IMR-90 (cell line): ENCODE results near the gene SOCS6. TPM values are rescaled to one million over a fixed set of nuclear protein-coding genes. Genes with fewer than 3 reads are reported as not detected.

Source experiments
- ATAC-seq: fragments of 200-7000 bp; cut with Tn5 transposase; 2 replicates; pipeline ENCODE4 v1.9.1; 2020; ENCODE audit warnings: low read depth, mild to moderate bottlenecking, moderate library complexity
- BruUV-seq: library from RNA; stranded (reverse); fragments of 400-500 nt; replicated peaks from 2 replicates; lab custom pipeline; 2021; lab: Mats Ljungman, UMichigan
- CTCF ChIA-PET: fragments of 300-600 bp; formaldehyde crosslinking; extraction: SDS; loops from one replicate; lab custom pipeline; 2021; ENCODE audit warnings: antibody characterized with exemption; lab: Yijun Ruan, JAX
- POLR2A ChIA-PET: fragments of 300-600 bp; sonication (Branson Sonifier 250); formaldehyde crosslinking; loops from one replicate; lab custom pipeline; 2022; ENCODE audit warnings: antibody characterized with exemption; ENCODE audit not compliant: unreplicated experiment; lab: Charles Lee
- DNase-seq: peaks from one replicate; pipeline ENCODE4 v3.0.0; 2013
- H2AFZ ChIP-seq: replicated peaks from 2 replicates; pipeline ENCODE3; 2013; ENCODE audit warnings: low read length, mild to moderate bottlenecking; ENCODE audit not compliant: poor library complexity
- H2AK5ac ChIP-seq: 2 replicates; pipeline ENCODE4 v1.6.1; 2013; ENCODE audit warnings: low read depth, low read length, inconsistent platforms
- H2AK9ac ChIP-seq: replicated peaks from 2 replicates; pipeline ENCODE3; 2013; ENCODE audit warnings: mild to moderate bottlenecking, low read depth, low read length, moderate library complexity; ENCODE audit not compliant: poor library complexity
- H2BK120ac ChIP-seq: 2 replicates; pipeline ENCODE4 v1.6.1; 2013; ENCODE audit warnings: low read depth, low read length, inconsistent platforms
- H2BK15ac ChIP-seq: 3 replicates; pipeline ENCODE4 v1.6.1; 2013; ENCODE audit warnings: low read depth, low read length, inconsistent platforms
- H2BK20ac ChIP-seq: 2 replicates; pipeline ENCODE4 v1.6.1; 2013; ENCODE audit warnings: low read depth, mild to moderate bottlenecking, inconsistent platforms, low read length, moderate library complexity
- H2BK5ac ChIP-seq: 2 replicates; pipeline ENCODE4 v1.6.1; 2013; ENCODE audit warnings: mild to moderate bottlenecking, low read depth, low read length, inconsistent platforms; ENCODE audit not compliant: poor library complexity, severe bottlenecking
- H3K14ac ChIP-seq: replicated peaks from 2 replicates; pipeline ENCODE4 v1.6.1; 2013; ENCODE audit warnings: low read depth, low read length, inconsistent platforms
- H3K18ac ChIP-seq: 2 replicates; pipeline ENCODE4 v1.6.1; 2013; ENCODE audit warnings: low read depth, low read length, control low read depth
- H3K23ac ChIP-seq: 2 replicates; pipeline ENCODE4 v1.6.1; 2013; ENCODE audit warnings: low read depth, low read length, inconsistent platforms
- H3K27ac ChIP-seq: 2 replicates; pipeline ENCODE4 v1.5.1; 2013; ENCODE audit warnings: mild to moderate bottlenecking, control low read depth, low read length; ENCODE audit not compliant: insufficient read depth
- H3K27me3 ChIP-seq: 2 replicates; pipeline ENCODE4 v1.6.1; 2013; ENCODE audit warnings: low read length; ENCODE audit not compliant: control insufficient read depth, insufficient read depth
- H3K36me3 ChIP-seq: 2 replicates; pipeline ENCODE4 v1.6.1; 2013; ENCODE audit warnings: low read length, mixed read lengths; ENCODE audit not compliant: control insufficient read depth, insufficient read depth
- H3K4ac ChIP-seq: 2 replicates; pipeline ENCODE4 v1.6.1; 2013; ENCODE audit warnings: low read depth, low read length, inconsistent platforms
- H3K4me1 ChIP-seq: 2 replicates; pipeline ENCODE4 v1.6.1; 2013; ENCODE audit warnings: low read length, mixed read lengths; ENCODE audit not compliant: control insufficient read depth, insufficient read depth
- H3K4me2 ChIP-seq: 2 replicates; pipeline ENCODE4 v1.6.1; 2013; ENCODE audit warnings: low read depth, mild to moderate bottlenecking, control low read depth, low read length, moderate library complexity
- H3K4me3 ChIP-seq: 2 replicates; pipeline ENCODE4 v1.5.1; 2013; ENCODE audit warnings: low read depth, mild to moderate bottlenecking, control low read depth, low read length, moderate library complexity; ENCODE audit not compliant: insufficient read depth
- H3K56ac ChIP-seq: 2 replicates; pipeline ENCODE4 v1.6.1; 2013; ENCODE audit warnings: low read length, inconsistent platforms; ENCODE audit not compliant: insufficient read depth; ENCODE audit errors: extremely low read depth
- H3K79me1 ChIP-seq, 2 experiments: 2 replicates each; pipeline ENCODE4 v1.6.1; 2013; ENCODE audit warnings: low read length in 2 of 2, inconsistent platforms in 1 of 2, low read depth in 1 of 2
- H3K9ac ChIP-seq: 2 replicates; pipeline ENCODE4 v1.6.1; 2013; ENCODE audit warnings: low read depth, low read length, control low read depth
- H3K9me1 ChIP-seq: 2 replicates; pipeline ENCODE4 v1.6.1; 2013; ENCODE audit warnings: low read length, inconsistent platforms; ENCODE audit not compliant: insufficient read depth
- H3K9me3 ChIP-seq: 2 replicates; pipeline ENCODE4 v1.6.1; 2013; ENCODE audit warnings: low read length; ENCODE audit not compliant: control insufficient read depth, insufficient read depth
- H4K20me1 ChIP-seq: 2 replicates; pipeline ENCODE4 v1.6.1; 2013; ENCODE audit warnings: low read length, inconsistent platforms; ENCODE audit not compliant: insufficient read depth
- H4K5ac ChIP-seq: 2 replicates; pipeline ENCODE4 v1.6.1; 2013; ENCODE audit warnings: mild to moderate bottlenecking, low read depth, low read length, control low read depth
- H4K8ac ChIP-seq, 2 experiments: 2 replicates each; pipeline ENCODE4 v1.6.1; 2013; ENCODE audit warnings: low read depth in 2 of 2, low read length in 2 of 2, control low read depth in 1 of 2, inconsistent platforms in 1 of 2
- H4K91ac ChIP-seq: 2 replicates; pipeline ENCODE4 v1.6.1; 2013; ENCODE audit warnings: low read depth, low read length, inconsistent platforms; ENCODE audit not compliant: insufficient read depth
- CEBPB ChIP-seq: IDR thresholded peaks from 2 replicates; pipeline ENCODE4 v1.6.1; 2012; ENCODE audit warnings: low read depth, low read length, improper control_type of control experiment
- NFE2L2 ChIP-seq: fragments of 150-350 bp; IDR thresholded peaks from 2 replicates; pipeline ENCODE4 v1.6.1; 2016; ENCODE audit warnings: low read depth, mild to moderate bottlenecking, low read length
- WGBS, 2 experiments: methylation state at CpG; one replicate each; pipeline versions ENCODE4 v1.1.5 to v1.1.7; 2013; ENCODE audit warnings: missing lambda C conversion rate in 2 of 2; ENCODE audit not compliant: insufficient read length in 1 of 2; ENCODE audit errors: extremely low coverage in 2 of 2; 5-methylcytosine and 5-hydroxymethylcytosine counted together
- dilution Hi-C: fragments of 300-500 bp; cut with HindIII; formaldehyde crosslinking; loops from one replicate; pipeline ENCODE4 v1.14.3; 2018; ENCODE audit warnings: low sequenced_read_pairs; ENCODE audit not compliant: unreplicated experiment
- in situ Hi-C: fragments of 300-500 bp; cut with MboI; formaldehyde crosslinking; loops from 3 replicates; pipeline ENCODE4 v1.14.3; 2019; ENCODE audit warnings: low sequenced_read_pairs, inconsistent platforms, mixed read lengths
- intact Hi-C: fragments of 100-400 bp; cut with micrococcal nuclease; formaldehyde crosslinking; loops from 2 replicates; pipeline ENCODE4 v1.10.0; 2022
- polyA plus RNA-seq, 3 experiments: library from polyadenylated mRNA; depleted of rRNA; stranded (reverse); fragments of >200 nt; gene quantifications; 2 replicates each; pipeline ENCODE4 v1.2.3, GENCODE V29; 2012; ENCODE audit warnings: low replicate concordance in 1 of 3
- total RNA-seq: library from RNA; depleted of rRNA; stranded (reverse); fragments of >200 nt; gene quantifications from 2 replicates; pipeline ENCODE4 v1.2.3, GENCODE V29; 2012

SOCS6 gene
- total and polyA plus RNA-seq, 2 of the 4 experiments (the other 2 are of a cell fraction), result 21.3 to 57.4 TPM

DNA sequence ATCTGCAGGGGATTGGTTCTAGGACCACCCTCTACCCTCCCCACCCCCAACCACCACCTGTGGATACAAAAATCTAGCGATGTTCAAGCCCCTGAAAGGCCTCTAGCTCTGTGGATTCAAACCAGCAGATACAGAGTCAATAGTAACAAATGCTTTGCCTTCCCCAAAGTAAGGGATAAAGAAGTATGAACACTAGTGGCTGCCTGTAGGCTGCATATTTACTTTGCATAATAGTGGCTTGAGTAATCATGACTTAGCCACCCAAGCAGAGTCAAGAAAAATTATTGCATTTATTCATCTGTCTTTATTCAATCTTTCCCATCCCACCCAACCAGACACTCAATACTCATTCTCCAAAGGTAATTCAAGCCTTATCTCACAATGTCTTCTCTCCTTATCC is 43.8 kb downstream of the SOCS6 start:
- no CpG with 5 or more reads among the region's 1 CpG for WGBS, 2 experiments
- Histone ChIP-seq H2BK120ac (peak overlapping the region; percentile 69), H3K36me3 (peaks cover 1% of the 10 kb centered on the region), H3K4me2 (no peak overlapping the region; the same call in 1 of the 2 replicates), H3K4me3 (no peak overlapping the region), H4K5ac (no peak overlapping the region), H3K9ac (no peak overlapping the region), H4K91ac (0 out of 2 replicates have a peak overlapping the region, but pooled peaks have one; percentile 6), H2AK5ac (no peak overlapping the region; the same call in 1 of the 2 replicates), H2AK9ac (no peak overlapping the region), H3K4me1 (peaks cover 6% of the 10 kb centered on the region; the same call in 1 of the 2 replicates), H3K9me1 (peaks cover 13% of the 10 kb centered on the region), H2BK15ac (0 out of 3 replicates have a peak overlapping the region, but pooled peaks have one; percentile 15), H3K18ac (no peak overlapping the region), H3K23ac (no peak overlapping the region), H3K27ac (peak overlapping the region; percentile 30; the same call in 1 of the 2 replicates), H2BK20ac (peak overlapping the region; percentile 56; the same call in 1 of the 2 replicates), H3K9me3 (peaks cover 5% of the 10 kb centered on the region; the same call in 1 of the 2 replicates), H4K8ac (peak overlapping the region in 1 of 2 experiments; percentile 43; a peak in 1 of 4 replicates), H4K20me1 (no peaks in the 10 kb centered on the region), H2AFZ (no peak overlapping the region), H3K79me1 (peaks cover 12 to 50% of the 10 kb centered on the region in 2 experiments), H2BK5ac (peak overlapping the region; percentile 90), H3K56ac (no peak overlapping the region), H3K27me3 (no peaks in the 10 kb centered on the region), H3K14ac (peak overlapping the region; percentile 28; the same call in 1 of the 2 replicates), H3K4ac (peak overlapping the region; percentile 41; the same call in 1 of the 2 replicates)
- ChIA-PET POLR2A (no interaction called here), CTCF (no interaction called here)
- ATAC-seq (peak; percentile 48), DNase-seq (peak; percentile 57)
- dilution Hi-C loops (no loop called here), intact Hi-C loops (loop anchor here (5.0 kb wide), 1 partner anchor 100 kb away; no protein-coding TSS in a partner anchor), in situ Hi-C loops (no loop called here)
- BruUV-seq, result no TSS peak
- TF ChIP-seq CEBPB (peak; percentile 70), NFE2L2 (no peak)
